ENCODE measurements around the gene CDC42BPG. TPM values are rescaled to one million over a fixed set of nuclear protein-coding genes. Genes with fewer than 3 reads are reported as not detected.

The CDC42BPG gene
- total RNA-seq, 2 donors from 2014 or later = 0.61 to 0.76 TPM

DNA sequence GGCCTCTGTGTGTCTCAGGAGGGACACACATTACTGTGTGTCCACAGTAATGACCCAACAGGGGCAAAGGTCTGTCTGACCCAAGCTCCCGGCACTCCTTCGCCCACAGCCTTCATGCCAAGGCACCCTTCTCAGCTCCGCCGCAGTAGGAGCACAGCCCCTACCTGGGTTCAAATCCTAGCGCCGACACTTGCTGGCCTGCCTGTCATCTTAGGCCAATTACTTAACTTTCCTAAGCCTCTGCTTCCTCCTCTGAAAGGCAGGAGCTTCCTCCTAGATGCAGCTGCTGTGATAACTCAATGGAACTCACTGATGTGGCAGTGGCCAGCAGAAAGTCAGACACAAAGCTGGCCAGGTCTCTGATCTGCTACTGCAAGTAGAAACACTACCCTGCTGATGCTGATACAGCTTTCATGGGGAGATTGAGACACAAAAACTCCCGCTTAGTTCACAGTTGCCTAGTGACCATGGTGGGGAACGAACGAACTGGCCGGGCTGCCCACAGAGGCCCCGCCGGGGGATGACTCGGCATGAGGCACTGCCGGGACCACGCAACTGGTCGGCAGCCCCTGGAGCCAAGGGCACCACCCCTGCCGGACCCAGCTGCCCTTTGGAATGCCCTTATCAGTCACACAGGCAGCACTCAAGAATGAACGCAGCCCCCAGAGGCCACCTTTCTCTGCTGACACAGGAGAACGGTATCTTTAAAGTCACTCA is 25.9 kb upstream of the CDC42BPG start:
- Mint-ChIP-seq H3K27ac (peak overlapping the region; percentile 25 to 50), H3K9me3 (no peaks in the 10 kb centered on the region), H3K36me3 (peaks cover 49 to 57% of the 10 kb centered on the region in 2 donors)
- ATAC-seq (peak in 1 of 2 donors; percentile 7), DNase-seq (ENCODE audit: low spot score in 2 of 2) (no peak)

DNA sequence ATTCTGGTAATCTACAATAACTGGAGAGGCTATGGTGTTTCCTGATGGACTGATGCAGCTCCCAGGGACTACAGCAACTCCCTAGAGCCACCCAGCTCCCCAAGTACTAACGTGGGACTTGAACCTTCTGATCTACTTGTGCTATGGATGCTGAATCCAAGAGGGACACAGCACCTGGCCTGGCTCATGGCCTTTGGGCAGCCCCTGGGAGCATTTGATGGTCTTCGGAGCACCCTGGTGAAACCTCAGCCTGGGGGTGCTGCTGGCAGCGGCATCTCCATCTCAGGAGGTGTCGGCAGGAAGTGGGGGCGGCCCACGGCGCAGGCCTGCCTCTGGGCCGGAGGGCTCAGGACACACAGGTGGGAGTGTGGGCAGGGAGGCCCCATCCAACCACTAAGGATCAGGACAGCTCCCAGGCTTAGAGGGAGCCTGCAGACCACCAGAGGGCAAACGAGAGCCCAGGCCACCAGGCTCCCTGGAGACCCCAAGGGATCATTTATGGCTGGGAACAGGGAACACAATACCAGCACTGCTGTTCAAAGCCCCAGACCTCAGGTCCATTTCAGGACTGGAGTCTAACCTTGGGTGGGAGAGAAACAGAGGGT is 25.2 kb upstream of the CDC42BPG start:
- ATAC-seq (peak in 1 of 2 donors; percentile 3), DNase-seq (ENCODE audit: low spot score in 2 of 2) (no peak)
- Mint-ChIP-seq H3K9me3 (no peaks in the 10 kb centered on the region), H3K36me3 (peaks cover 43 to 51% of the 10 kb centered on the region in 2 donors), H3K27ac (peak overlapping the region; percentile 25 to 87)

DNA sequence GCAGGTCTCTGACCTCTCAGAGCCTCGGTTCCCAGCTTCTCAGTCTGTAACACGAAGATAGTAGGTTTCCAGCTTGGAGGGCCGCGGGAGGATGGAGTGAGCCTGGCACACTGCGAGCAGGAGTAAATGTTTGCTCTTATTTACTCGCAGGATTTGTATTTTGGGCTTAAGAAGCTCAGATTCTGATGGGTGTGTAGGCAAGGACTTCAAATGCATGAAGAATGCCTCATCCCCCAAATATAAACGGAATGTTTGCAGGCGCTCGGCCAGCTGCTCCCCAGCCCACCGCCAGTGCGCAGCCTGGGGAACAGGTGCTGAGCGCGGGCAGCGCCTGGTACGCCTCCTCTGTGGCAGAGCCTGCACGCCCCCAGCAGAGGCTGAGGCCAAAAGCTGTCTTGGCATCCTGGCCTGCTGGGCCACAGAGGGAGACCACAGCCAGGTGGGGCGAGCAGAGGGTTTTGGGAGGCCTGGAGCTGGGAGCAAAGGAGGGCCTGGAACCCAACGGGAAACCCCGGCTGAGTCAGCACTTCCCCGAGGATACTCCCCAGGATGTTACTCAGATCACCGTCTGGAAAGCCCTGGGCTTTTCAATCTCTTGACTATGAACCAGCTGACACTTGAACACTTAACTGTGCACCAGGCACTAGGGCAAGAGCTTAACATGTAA is 24.6 kb upstream of the CDC42BPG start:
- Mint-ChIP-seq H3K9me3 (no peaks in the 10 kb centered on the region), H3K27ac (peak overlapping the region; percentile 25 to 84), H3K36me3 (peaks cover 37 to 45% of the 10 kb centered on the region in 2 donors)
- DNase-seq (ENCODE audit: low spot score in 2 of 2) (no peak), ATAC-seq (peak; percentile 6 to 17)

DNA sequence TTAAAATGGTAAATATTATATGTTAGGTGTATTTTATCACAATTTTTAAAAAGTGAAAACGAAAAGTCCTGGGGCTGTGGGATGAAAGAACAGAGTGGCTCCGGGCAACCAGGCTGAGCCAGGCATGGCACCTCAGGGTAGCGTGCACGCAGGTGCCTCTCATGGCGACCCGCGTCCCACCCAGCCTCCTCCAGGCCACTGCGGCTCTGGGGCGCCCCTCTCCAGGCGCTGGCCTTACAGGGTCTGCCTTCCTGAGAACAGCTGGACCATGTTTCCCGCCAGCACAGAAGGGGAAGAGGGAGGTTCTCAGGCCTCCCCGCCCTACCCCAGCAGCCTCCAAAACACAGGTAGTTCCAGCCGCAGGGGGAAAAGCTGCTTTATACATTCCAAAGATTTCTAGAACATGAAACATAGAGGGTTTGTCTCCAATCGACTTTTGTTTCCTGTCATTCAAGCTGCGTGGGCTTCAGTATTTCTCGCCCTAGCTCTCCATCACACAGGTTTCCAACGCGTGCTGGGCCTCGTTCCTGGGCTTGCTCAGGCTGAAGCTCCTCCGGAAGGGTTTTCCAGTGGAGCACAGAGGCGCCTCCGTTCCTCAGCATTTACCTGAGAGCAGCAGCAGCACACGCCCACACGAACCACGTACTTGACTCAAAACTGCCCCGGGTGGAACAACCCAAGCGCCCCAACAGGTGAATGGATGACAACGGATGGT is 23.5 kb upstream of the CDC42BPG start:
- DNase-seq (ENCODE audit: low spot score in 2 of 2) = no peak
- H3K9me3 Mint-ChIP-seq = no peaks in the 10 kb centered on the region

DNA sequence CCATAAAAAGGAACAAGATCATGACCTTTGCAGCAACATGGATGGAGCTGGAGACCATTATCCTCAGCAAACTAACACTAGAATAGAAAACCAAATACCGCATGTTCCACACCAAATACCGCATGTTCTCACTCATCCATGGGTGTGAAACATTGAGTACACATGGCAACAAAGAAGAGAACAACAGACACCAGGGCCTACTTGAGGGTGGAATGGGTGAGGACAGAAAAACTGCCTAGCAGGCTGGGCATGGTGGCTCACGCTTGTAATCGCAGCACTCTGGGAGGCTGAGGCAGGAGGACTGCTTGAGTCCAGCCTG is 21.7 kb upstream of the CDC42BPG start:
- H3K36me3 Mint-ChIP-seq = peaks cover 23 to 31% of the 10 kb centered on the region in 2 donors
- no peak for ATAC-seq
- no peak for DNase-seq (ENCODE audit: low spot score in 2 of 2)
- H3K27ac Mint-ChIP-seq = peak overlapping the region; percentile 3 to 99
- no peaks in the 10 kb centered on the region for H3K9me3 Mint-ChIP-seq

More for the DNA sequence above, 23.5 kb upstream of the CDC42BPG start:
- no peak for ATAC-seq
- Mint-ChIP-seq H3K36me3 (peaks cover 35 to 42% of the 10 kb centered on the region in 2 donors), H3K27ac (peak overlapping the region; percentile 25 to 84)

GRCh38 chr11:64865286-64866172 is 21.1 kb upstream of the CDC42BPG start:
- DNase-seq (ENCODE audit: low spot score in 2 of 2) (no peak), ATAC-seq (peak; percentile 10 to 53)
- Mint-ChIP-seq H3K36me3 (peaks cover 21 to 30% of the 10 kb centered on the region in 2 donors), H3K9me3 (no peaks in the 10 kb centered on the region), H3K27ac (peak overlapping the region; percentile 96 to 99)

- H3K27ac Mint-ChIP-seq = peak overlapping the region; percentile 96 to 99
- ATAC-seq (peak; percentile 52 to 69), DNase-seq (ENCODE audit: low spot score in 2 of 2) (peak; percentile 55 to 84)
- no peaks in the 10 kb centered on the region for H3K9me3 Mint-ChIP-seq
- H3K36me3 Mint-ChIP-seq = peaks cover 22 to 37% of the 10 kb centered on the region in 2 donors
These were observed 20.2 kb upstream of the CDC42BPG start for GRCh38 chr11:64864473-64865285.

DNA sequence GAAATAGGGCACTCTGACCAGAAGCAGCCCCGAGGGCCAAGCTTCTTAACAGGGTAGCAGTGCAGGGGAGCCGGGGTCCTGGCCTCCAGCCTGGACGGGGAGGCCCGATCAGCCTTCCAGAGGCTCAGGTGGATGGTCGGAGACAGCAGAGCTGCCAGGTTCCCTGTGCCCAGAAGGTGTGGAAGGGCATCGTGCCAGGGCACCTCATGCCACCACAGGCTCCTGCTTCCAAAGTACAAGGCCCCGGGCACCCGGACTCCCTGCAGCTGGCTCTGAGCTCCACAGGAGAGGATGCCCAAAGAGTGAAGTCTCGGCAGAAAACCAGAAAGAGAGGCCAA is 19.7 kb upstream of the CDC42BPG start:
- peak overlapping the region; percentile 96 to 99 for H3K27ac Mint-ChIP-seq
- no peak for ATAC-seq
- H3K36me3 Mint-ChIP-seq = peaks cover 22 to 37% of the 10 kb centered on the region in 2 donors
- no peaks in the 10 kb centered on the region for H3K9me3 Mint-ChIP-seq
- DNase-seq (ENCODE audit: low spot score in 2 of 2) = no peak

DNA sequence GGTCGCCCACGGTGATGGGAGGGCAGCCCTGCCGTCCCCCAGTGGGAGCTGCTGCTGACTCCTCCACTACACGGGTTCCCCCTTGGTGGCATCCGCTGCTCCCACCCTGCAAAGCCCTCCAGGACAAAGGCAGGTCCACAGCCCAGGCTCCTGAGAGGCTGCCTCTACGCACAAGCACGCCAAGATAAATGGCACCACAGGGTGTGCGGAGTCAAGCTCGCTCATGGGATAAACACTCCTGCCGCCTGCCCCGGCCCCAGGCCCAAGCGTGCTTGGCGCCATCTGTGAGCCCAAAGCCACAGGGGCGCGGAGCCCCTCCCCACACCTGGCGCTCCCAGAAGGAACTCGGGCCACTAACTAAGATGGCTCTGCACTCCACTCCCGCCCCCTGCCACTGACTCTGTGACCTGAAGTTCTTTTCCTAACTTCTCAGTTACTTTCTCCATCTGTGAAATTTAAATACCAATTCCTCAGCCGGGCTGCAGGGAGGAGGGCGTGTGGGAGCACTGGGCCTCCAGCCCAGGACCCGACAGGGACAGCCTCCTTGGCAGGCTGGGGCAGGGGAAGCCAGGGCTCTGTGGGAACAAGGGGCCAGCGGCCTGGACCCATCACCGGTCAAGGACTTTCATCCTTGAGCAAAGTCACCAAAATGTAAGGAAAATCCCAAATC is 19.1 kb upstream of the CDC42BPG start:
- DNase-seq (ENCODE audit: low spot score in 2 of 2) (no peak), ATAC-seq (no peak)
- Mint-ChIP-seq H3K27ac (peak overlapping the region; percentile 96 to 99), H3K36me3 (peaks cover 22 to 35% of the 10 kb centered on the region in 2 donors), H3K9me3 (no peaks in the 10 kb centered on the region)

DNA sequence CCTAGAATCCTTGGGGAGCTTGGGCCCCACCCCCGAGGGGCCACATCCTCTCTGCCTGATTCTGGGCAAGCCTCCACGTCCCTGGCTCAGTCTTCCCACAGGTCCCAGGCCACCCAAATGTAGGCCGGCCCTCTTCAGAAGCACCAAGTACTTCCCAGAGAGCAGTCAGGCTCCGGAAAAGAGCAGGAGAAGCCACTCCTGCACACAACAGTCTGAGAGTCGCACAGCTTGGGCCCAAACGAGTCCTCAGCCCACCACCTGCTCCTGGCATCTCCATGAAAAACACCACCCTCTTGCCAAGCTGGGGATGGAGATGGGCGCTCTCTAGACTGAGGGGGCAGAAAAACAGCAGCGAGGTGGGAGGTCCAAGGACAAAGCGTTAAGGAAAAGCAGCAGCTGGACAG is 18.5 kb upstream of the CDC42BPG start:
- Mint-ChIP-seq H3K36me3 (peaks cover 22 to 30% of the 10 kb centered on the region in 2 donors), H3K9me3 (no peaks in the 10 kb centered on the region), H3K27ac (peak overlapping the region; percentile 85 to 99)
- ATAC-seq (no peak), DNase-seq (ENCODE audit: low spot score in 2 of 2) (no peak)

GRCh38 chr11:64861227-64861975 is 16.9 kb upstream of the CDC42BPG start:
- no peaks in the 10 kb centered on the region for H3K9me3 Mint-ChIP-seq
- ATAC-seq (no peak), DNase-seq (ENCODE audit: low spot score in 2 of 2) (no peak)
- peak overlapping the region; percentile 85 to 99 for H3K27ac Mint-ChIP-seq
- H3K36me3 Mint-ChIP-seq = peaks cover 22 to 26% of the 10 kb centered on the region in 2 donors

DNA sequence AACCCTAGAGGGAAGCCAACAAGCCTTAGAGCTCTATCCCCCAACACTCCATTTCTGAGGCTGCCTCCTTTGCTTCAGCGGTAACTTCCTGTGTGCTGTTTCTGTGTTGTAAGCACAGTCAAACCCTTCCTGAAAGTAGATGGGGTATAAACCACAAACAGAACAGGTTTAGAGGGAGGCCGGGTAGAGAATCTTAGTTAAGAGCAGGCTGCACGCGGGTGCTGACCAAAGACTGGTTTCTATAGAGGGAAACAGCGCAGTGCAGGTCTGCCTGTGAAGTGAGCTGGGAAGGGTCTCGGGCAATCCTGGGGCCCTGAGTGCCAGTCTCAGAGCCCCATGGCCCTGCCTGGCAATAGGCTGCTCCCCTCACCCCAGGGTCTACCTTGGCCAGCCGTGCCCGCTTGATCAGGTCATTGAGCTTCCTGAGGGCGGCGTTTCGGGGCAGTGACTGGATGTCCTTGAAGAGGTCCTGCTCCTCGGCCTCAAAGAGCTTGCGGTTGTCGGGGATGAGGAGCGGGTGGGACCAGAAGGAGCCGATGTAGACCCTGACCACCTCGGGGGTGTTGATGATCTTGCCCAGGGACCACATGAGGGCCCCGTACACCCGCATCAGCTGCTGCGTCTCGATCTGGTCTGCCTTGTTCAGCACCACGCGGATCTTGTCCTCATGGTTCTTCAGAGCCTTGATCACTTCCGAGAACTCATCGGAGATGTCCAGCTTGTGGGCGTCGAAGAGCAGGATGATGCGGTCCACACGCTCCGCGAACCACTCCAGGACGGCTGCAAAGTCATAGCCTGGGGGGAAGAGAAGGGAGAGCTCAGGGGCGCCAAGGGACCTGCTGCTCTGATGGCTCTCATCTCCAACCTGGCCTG is 15.3 kb upstream of the CDC42BPG start:
- DNase-seq (ENCODE audit: low spot score in 2 of 2) = peak; percentile 64 to 79
- H3K27ac Mint-ChIP-seq = peak overlapping the region; percentile 95 to 99
- peaks cover 30 to 31% of the 10 kb centered on the region in 2 donors for H3K36me3 Mint-ChIP-seq
- ATAC-seq = peak; percentile 57 to 85
- H3K9me3 Mint-ChIP-seq = no peaks in the 10 kb centered on the region

GRCh38 chr11:64858467-64859263 is 14.2 kb upstream of the CDC42BPG start:
- Mint-ChIP-seq H3K36me3 (peaks cover 38 to 39% of the 10 kb centered on the region in 2 donors), H3K9me3 (no peaks in the 10 kb centered on the region), H3K27ac (peak overlapping the region; percentile 95 to 99)
- DNase-seq (ENCODE audit: low spot score in 2 of 2) (peak; percentile 55 to 91), ATAC-seq (peak; percentile 45 to 75)

All from activated naive CD4-positive, alpha-beta T cell treated with anti-CD3 and anti-CD28 coated beads, Interleukin-2, amount 50 U/mL, for 72 hours (primary cell).